Activated CD8-positive, alpha-beta memory T cell treated with anti-CD3 and anti-CD28 coated beads for 36 hours (primary cell): ENCODE results near the gene ZDHHC1. TPM values are rescaled to one million over a fixed set of nuclear protein-coding genes. Genes with fewer than 3 reads are reported as not detected.
"Not testable (repeated sequence)": the region's sequence is repeated elsewhere in the genome, so short reads cannot be mapped to it uniquely, and the experiment has no call there.

Source experiments
- CTCF ChIA-PET: fragments of 350-600 bp; sonication (Branson Sonifier 250); formaldehyde crosslinking; loops from one replicate; lab custom pipeline; 2021; ENCODE audit warnings: antibody characterized with exemption; lab: Charles Lee
- POLR2A ChIA-PET: fragments of 350-600 bp; sonication (Branson Sonifier 250); formaldehyde crosslinking; loops from one replicate; lab custom pipeline; 2021; ENCODE audit warnings: antibody characterized with exemption; lab: Charles Lee
- total RNA-seq, 2 experiments: library from RNA; stranded (reverse); gene quantifications; one replicate each; pipeline ENCODE4 v1.2.3, GENCODE V29; 2021

Gene ZDHHC1
- total RNA-seq, 2 experiments from 2014 or later: 1.0 to 1.1 TPM

- CTCF ChIA-PET: interaction anchor here (0.7 kb wide), 1 partner anchor 286 kb away, joined by 3 read pairs; no protein-coding TSS in a partner anchor
Observed at GRCh38 chr16:67359540-67360269, 56.6 kb downstream of the ZDHHC1 start.

DNA sequence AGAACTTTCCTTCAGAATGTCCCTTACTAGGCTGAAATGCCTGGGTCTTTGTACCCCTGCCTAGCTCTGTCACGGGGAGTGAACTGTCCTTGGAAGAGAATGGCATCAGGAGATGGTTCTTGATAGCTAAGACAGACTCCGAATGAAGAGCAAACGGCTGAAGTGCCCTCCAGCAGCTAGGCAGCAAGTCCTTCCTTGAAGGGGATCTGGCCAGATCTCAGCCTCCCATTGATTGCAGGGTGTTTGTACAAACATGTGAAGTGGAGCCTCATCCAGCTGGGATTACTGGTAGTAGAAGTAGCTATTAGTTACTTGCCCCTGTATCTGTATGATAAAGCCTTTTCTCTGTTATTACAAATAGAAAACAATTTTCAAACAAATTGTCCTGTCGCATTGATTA lies 58.7 kb downstream of the ZDHHC1 start:
- ChIA-PET POLR2A (interaction anchor here (0.5 kb wide), 1 partner anchor 24 kb away, joined by 3 read pairs; no protein-coding TSS in a partner anchor), CTCF (interaction anchor here (1.2 to 1.5 kb wide), 2 partner anchors 11 to 16 kb away, joined by 3 read pairs; no protein-coding TSS in a partner anchor)

More at GRCh38 chr16:67359540-67360269, 56.6 kb downstream of the ZDHHC1 start:
- POLR2A ChIA-PET: interaction anchor here (0.6 kb wide), 1 partner anchor 59 kb away, joined by 4 read pairs; no protein-coding TSS in a partner anchor

- ChIA-PET POLR2A (no interaction called here), CTCF (no interaction called here)
Observed at GRCh38 chr16:67356396-67356795, 59.9 kb downstream of the ZDHHC1 start.

GRCh38 chr16:67352463-67352862 lies 63.8 kb downstream of the ZDHHC1 start:
- POLR2A ChIA-PET: not testable (repeated sequence)
- CTCF ChIA-PET: interaction anchor here (0.8 kb wide), 1 partner anchor 113 kb away, joined by 3 read pairs; no protein-coding TSS in a partner anchor

- ChIA-PET CTCF (interaction anchor here (1.4 kb wide), 1 partner anchor 24 kb away, joined by 3 read pairs; no protein-coding TSS in a partner anchor), POLR2A (interaction anchor here (0.7 kb wide), 1 partner anchor 32 kb away, joined by 3 read pairs; no protein-coding TSS in a partner anchor)
Observed at GRCh38 chr16:67350324-67350723, 66.0 kb downstream of the ZDHHC1 start.

- POLR2A ChIA-PET: no interaction called here
- CTCF ChIA-PET: interaction anchor here (0.6 to 0.7 kb wide), 2 partner anchors 121 to 265 kb away, joined by 3 read pairs; no protein-coding TSS in a partner anchor
Observed at GRCh38 chr16:67349172-67349571, 67.1 kb downstream of the ZDHHC1 start.

GRCh38 chr16:67346341-67346740 lies 69.9 kb downstream of the ZDHHC1 start:
- ChIA-PET POLR2A (no interaction called here), CTCF (interaction anchor here (0.7 kb wide), 1 partner anchor 11 kb away, joined by 3 read pairs; no protein-coding TSS in a partner anchor)

DNA sequence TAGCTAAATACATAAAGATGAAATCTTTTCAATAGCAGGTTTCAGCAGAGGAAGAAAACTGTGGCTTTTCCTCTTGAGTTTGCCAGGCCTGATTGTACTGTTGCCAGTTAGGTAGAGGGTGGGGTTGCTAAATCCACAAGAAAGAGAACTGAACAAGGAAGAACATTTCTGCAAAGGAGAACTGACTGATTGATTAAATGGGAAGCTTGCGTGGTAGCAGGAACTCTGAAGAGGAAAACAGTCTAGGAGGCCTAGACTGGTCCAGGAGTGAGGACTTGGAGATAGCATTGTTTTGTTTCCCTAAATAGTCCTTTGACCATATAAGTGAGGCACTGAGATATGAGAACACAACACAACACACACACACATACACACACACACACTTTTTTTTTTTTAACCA lies 70.9 kb downstream of the ZDHHC1 start:
- ChIA-PET POLR2A (no interaction called here), CTCF (interaction anchor here (1.2 kb wide), 1 partner anchor 83 kb away, joined by 4 read pairs; no protein-coding TSS in a partner anchor)

Other genes starting within 250 kb of the ZDHHC1 start
- 1 to 10 TPM; 4.9 to 5.2 TPM for gene NOL3, start 245.9 kb downstream of the ZDHHC1 start, total RNA-seq
- gene MATCAP1, start 232.5 kb downstream of the ZDHHC1 start, total RNA-seq: 10 to 100 TPM; 18.6 to 22.4 TPM
- gene EXOC3L1, start 226.3 kb downstream of the ZDHHC1 start, total RNA-seq: under 1 TPM in 1 of 2 experiments, not detected in 1; 0.19 TPM
- 100 to 1,000 TPM; 146 to 151 TPM for gene E2F4, start 224.3 kb downstream of the ZDHHC1 start, total RNA-seq
- gene ELMO3, start 217.3 kb downstream of the ZDHHC1 start, total RNA-seq: 1 to 10 TPM; 5.5 to 5.8 TPM
- 10 to 100 TPM; 61.2 to 61.7 TPM for gene TMEM208, start 189.3 kb downstream of the ZDHHC1 start, total RNA-seq
- 100 to 1,000 TPM; 113 to 118 TPM for gene FHOD1, start 169.0 kb downstream of the ZDHHC1 start, total RNA-seq
- gene SLC9A5, start 167.5 kb downstream of the ZDHHC1 start, total RNA-seq: 1 to 10 TPM; 6.7 to 7.8 TPM
- gene PLEKHG4, start 136.9 kb downstream of the ZDHHC1 start, total RNA-seq: 10 to 100 TPM; 25.8 to 26.1 TPM
- gene KCTD19, start 89.7 kb downstream of the ZDHHC1 start, total RNA-seq: 1 to 10 TPM; 1.4 to 1.5 TPM
- 1 to 10 TPM in 1 of 2 experiments, under 1 TPM in 1; 0.55 to 1.1 TPM for gene LRRC36, start 89.7 kb downstream of the ZDHHC1 start, total RNA-seq
- gene TPPP3, start 23.0 kb downstream of the ZDHHC1 start, total RNA-seq: not detected
- 1 to 10 TPM; 1.3 to 1.9 TPM for gene HSD11B2, start 14.6 kb upstream of the ZDHHC1 start, total RNA-seq
- gene ATP6V0D1, start 64.7 kb upstream of the ZDHHC1 start, total RNA-seq: 10 to 100 TPM; 42.2 to 45.0 TPM
- under 1 TPM in 1 of 2 experiments, not detected in 1; 0.25 TPM for gene AGRP, start 67.1 kb upstream of the ZDHHC1 start, total RNA-seq
- 10 to 100 TPM; 23.4 to 30.9 TPM for gene RIPOR1, start 112.4 kb upstream of the ZDHHC1 start, total RNA-seq
- gene CTCF, start 146.0 kb upstream of the ZDHHC1 start, total RNA-seq: 10 to 100 TPM; 54.2 to 55.1 TPM
- gene CARMIL2, start 228.7 kb upstream of the ZDHHC1 start, total RNA-seq: 100 to 1,000 TPM; 124 to 130 TPM
- 10 to 100 TPM; 75.8 to 78.5 TPM for gene ACD, start 243.8 kb upstream of the ZDHHC1 start, total RNA-seq
- gene PARD6A, start 244.5 kb upstream of the ZDHHC1 start, total RNA-seq: 10 to 100 TPM; 17.4 to 18.3 TPM